HCT116 (cell line): ENCODE data around the gene TUBA3D. TPM values are rescaled to one million over a fixed set of nuclear protein-coding genes. Genes with fewer than 3 reads are reported as not detected.
"Not testable (repeated sequence)": the region's sequence is repeated elsewhere in the genome, so short reads cannot be mapped to it uniquely, and the experiment has no call there.

Experiments
- ATAC-seq: fragments of 200-7000 bp; cut with Tn5 transposase; 2 replicates; pipeline ENCODE4 v1.9.1; 2020; ENCODE audit warnings: mild to moderate bottlenecking, moderate library complexity
- BruUV-seq: library from RNA; stranded (reverse); fragments of 400-500 nt; replicated peaks from 2 replicates; lab custom pipeline; 2021; lab: Mats Ljungman, UMichigan
- CTCF ChIA-PET: fragments of 300-600 bp; sonication (Branson Sonifier 250); formaldehyde crosslinking; loops from one replicate; lab custom pipeline; 2021; ENCODE audit warnings: antibody characterized with exemption; lab: Charles Lee
- POLR2A ChIA-PET: fragments of 300-600, 350-600 bp; sonication (Branson Sonifier 250); formaldehyde crosslinking; loops from one replicate; lab custom pipeline; 2021; ENCODE audit warnings: antibody characterized with exemption; lab: Charles Lee
- RAD21 ChIA-PET, 2 experiments: fragments of 300-600 bp; sonication (Branson Sonifier 250); formaldehyde crosslinking; loops; one replicate each; lab custom pipeline; 2023; ENCODE audit warnings: low total read pairs in 2 of 2; ENCODE audit not compliant: uncharacterized antibody in 2 of 2, unreplicated experiment in 2 of 2, low non-redundant PET in 1 of 2; lab: Charles Lee
- DNase-seq: peaks from one replicate; pipeline ENCODE4 v3.0.0-alpha.2; 2010; ENCODE audit warnings: low read depth, low spot score
- H2AFZ ChIP-seq: fragments of 200-600 bp; shearing (Covaris generic), sonication (generic); 2 replicates; pipeline ENCODE4 v1.6.1; 2017; ENCODE audit warnings: low read depth, mixed run types, mixed read lengths, antibody characterized with exemption, low read length; ENCODE audit not compliant: poor library complexity, severe bottlenecking
- H3K27ac ChIP-seq: 2 replicates; pipeline ENCODE4 v1.5.1; 2012; ENCODE audit warnings: low read depth, low read length
- H3K27me3 ChIP-seq: fragments of 200-600 bp; sonication (generic); 2 replicates; pipeline ENCODE4 v1.6.1; 2016; ENCODE audit warnings: mixed run types, low read length, mixed read lengths; ENCODE audit not compliant: insufficient read depth
- H3K36me3 ChIP-seq, 2 experiments: fragments of 200-500 bp in 1 of 2; fragments of 200-600 bp in 1 of 2; sonication (Bioruptor generic) in 1 of 2; sonication (generic) in 1 of 2; 2 replicates each; pipeline versions ENCODE4 v1.5.1 to v1.6.1; 2014 to 2016; ENCODE audit warnings: low read length in 2 of 2, inconsistent platforms in 1 of 2, mixed read lengths in 1 of 2, mixed run types in 1 of 2; ENCODE audit not compliant: insufficient read depth in 2 of 2, control insufficient read depth in 1 of 2
- H3K4me1 ChIP-seq, 2 experiments: fragments of 200-600 bp in 1 of 2; sonication (generic) in 1 of 2; 2 replicates each; pipeline versions ENCODE4 v1.5.1 to v1.6.1; 2012 to 2017; ENCODE audit warnings: low read length in 2 of 2, inconsistent platforms in 1 of 2, mild to moderate bottlenecking in 1 of 2, mixed read lengths in 1 of 2, mixed run types in 1 of 2, moderate library complexity in 1 of 2; ENCODE audit not compliant: insufficient read depth in 2 of 2, control insufficient read depth in 1 of 2
- H3K4me2 ChIP-seq: fragments of 200-600 bp; sonication (generic); 2 replicates; pipeline ENCODE4 v1.6.1; 2017; ENCODE audit warnings: mixed run types, low read length, mixed read lengths
- H3K4me3 ChIP-seq, 2 experiments: fragments of 200-600 bp in 1 of 2; sonication (generic) in 1 of 2; replicated peaks in 1 of 2; 2 replicates each; pipeline ENCODE4 v1.5.1; 2011 to 2016; ENCODE audit warnings: low read length in 2 of 2, control low read depth in 1 of 2, low read depth in 1 of 2, mild to moderate bottlenecking in 1 of 2, mixed read lengths in 1 of 2, mixed run types in 1 of 2
- H3K79me2 ChIP-seq: fragments of 200-600 bp; sonication (generic); 2 replicates; pipeline ENCODE4 v1.6.1; 2017; ENCODE audit warnings: mild to moderate bottlenecking, mixed run types, low read length, moderate library complexity, mixed read lengths; ENCODE audit not compliant: insufficient read depth
- H3K9ac ChIP-seq: fragments of 200-600 bp; sonication (generic); 2 replicates; pipeline ENCODE4 v1.6.1; 2016; ENCODE audit warnings: low read length, mixed read lengths
- H3K9me2 ChIP-seq: fragments of 200-600 bp; sonication (generic), shearing (Covaris generic); 2 replicates; pipeline ENCODE4 v1.6.1; 2017; ENCODE audit warnings: mixed run types, mild to moderate bottlenecking, moderate library complexity; ENCODE audit not compliant: insufficient read depth
- H3K9me3 ChIP-seq, 2 experiments: fragments of 200-500 bp in 1 of 2; fragments of 200-600 bp in 1 of 2; sonication (Bioruptor generic) in 1 of 2; sonication (generic) in 1 of 2; 2 replicates each; pipeline ENCODE4 v1.6.1; 2014 to 2017; ENCODE audit warnings: low read length in 2 of 2, mixed read lengths in 2 of 2, inconsistent platforms in 1 of 2, low read depth in 1 of 2, mild to moderate bottlenecking in 1 of 2, mixed run types in 1 of 2, moderate library complexity in 1 of 2; ENCODE audit not compliant: control insufficient read depth in 1 of 2, insufficient read depth in 1 of 2
- H4K20me1 ChIP-seq: fragments of 200-600 bp; sonication (generic), shearing (Covaris generic); 2 replicates; pipeline ENCODE4 v1.6.1; 2017; ENCODE audit warnings: mixed run types, mild to moderate bottlenecking, moderate library complexity; ENCODE audit not compliant: insufficient read depth
- EGR1 ChIP-seq: IDR thresholded peaks from 2 replicates; pipeline ENCODE4 v1.6.1; 2012; ENCODE audit warnings: low read depth
- SIN3A ChIP-seq: IDR thresholded peaks from 2 replicates; pipeline ENCODE4 v1.6.1; 2012; ENCODE audit warnings: low read depth
- intact Hi-C: fragments of 100-400 bp; cut with micrococcal nuclease; formaldehyde crosslinking; loops from 2 replicates; pipeline ENCODE4 v1.10.0; 2022
- total RNA-seq: library from RNA; stranded (reverse); gene quantifications from one replicate; pipeline ENCODE4 v1.2.1, GENCODE V29; 2021; ENCODE audit not compliant: unreplicated experiment
- TF ChIP-seq, protein P1 (sequence below), 3 experiments: fragments of 200-600 bp in 1 of 3; sonication (generic) in 1 of 3; IDR thresholded peaks in 2 of 3; conservative IDR thresholded peaks in 1 of 3; 2 replicates each; pipeline ENCODE4 v1.5.1; 2012 to 2017; ENCODE audit warnings: low read depth in 2 of 3, low read length in 2 of 3, antibody characterized with exemption in 1 of 3, borderline replicate concordance in 1 of 3, control low read depth in 1 of 3, mild to moderate bottlenecking in 1 of 3, mixed read lengths in 1 of 3, mixed run types in 1 of 3, moderate library complexity in 1 of 3; ENCODE audit not compliant: insufficient read depth in 1 of 3

Gene TUBA3D
- total RNA-seq, 1 experiment from 2014 or later = not detected

DNA sequence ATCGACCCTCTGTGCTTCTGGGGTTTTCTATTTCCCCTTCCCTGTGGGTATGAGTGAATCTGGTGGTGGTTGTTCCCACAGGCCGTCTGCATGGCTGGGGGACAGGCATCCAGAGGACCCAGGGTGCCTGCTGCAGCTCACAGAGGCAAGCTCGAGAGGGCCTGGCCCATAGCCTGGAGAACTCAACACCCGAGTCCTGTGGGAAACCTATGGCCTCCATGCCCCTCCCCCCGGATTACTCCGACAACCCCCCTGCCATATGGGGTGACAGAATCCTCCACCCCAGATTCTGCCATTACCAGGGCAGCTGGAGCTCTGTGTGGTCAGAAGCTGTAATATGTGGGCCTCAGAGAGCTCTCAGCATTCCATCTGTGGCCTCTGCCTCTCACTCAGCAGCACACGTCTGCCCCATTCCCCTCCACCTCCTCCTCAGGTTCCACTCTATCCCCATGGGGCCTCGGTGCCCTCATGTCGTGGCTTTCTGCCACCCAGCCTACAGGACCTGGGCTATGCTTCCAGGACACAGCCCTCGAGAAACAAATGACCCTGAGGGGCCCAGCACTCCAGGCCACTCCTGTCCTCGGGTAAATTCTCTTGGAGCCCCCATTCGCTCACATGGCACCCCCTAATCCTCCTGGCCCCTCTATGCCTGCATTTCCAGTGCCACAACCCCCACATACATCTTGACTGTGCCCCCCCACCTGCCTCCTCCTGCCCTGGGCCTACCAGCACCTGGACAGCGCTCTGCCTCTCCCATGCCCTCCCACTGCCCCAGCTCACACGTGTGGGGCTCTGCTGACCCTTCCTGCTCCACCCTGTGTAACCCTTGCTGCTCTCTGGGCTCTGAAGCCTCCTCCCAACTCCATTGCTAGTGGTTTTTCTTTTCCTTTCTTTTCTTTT, 12.6 kb downstream of the TUBA3D start:
- TF ChIP-seq SIN3A (no peak), EGR1 (no peak)
- TF ChIP-seq, protein P1, sequence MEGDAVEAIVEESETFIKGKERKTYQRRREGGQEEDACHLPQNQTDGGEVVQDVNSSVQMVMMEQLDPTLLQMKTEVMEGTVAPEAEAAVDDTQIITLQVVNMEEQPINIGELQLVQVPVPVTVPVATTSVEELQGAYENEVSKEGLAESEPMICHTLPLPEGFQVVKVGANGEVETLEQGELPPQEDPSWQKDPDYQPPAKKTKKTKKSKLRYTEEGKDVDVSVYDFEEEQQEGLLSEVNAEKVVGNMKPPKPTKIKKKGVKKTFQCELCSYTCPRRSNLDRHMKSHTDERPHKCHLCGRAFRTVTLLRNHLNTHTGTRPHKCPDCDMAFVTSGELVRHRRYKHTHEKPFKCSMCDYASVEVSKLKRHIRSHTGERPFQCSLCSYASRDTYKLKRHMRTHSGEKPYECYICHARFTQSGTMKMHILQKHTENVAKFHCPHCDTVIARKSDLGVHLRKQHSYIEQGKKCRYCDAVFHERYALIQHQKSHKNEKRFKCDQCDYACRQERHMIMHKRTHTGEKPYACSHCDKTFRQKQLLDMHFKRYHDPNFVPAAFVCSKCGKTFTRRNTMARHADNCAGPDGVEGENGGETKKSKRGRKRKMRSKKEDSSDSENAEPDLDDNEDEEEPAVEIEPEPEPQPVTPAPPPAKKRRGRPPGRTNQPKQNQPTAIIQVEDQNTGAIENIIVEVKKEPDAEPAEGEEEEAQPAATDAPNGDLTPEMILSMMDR (IDR thresholded peaks at IDR 0.05 in 2 of 3, conservative IDR thresholded peaks at IDR 0.05 in 1 of 3; ENCODE audit: borderline replicate concordance in 1 of 3, insufficient read depth in 1 of 3, low read depth in 2 of 3, low read length in 2 of 3) = no peak
- H3K4me3 ChIP-seq = no peak overlapping the region
- H3K4me2 ChIP-seq = no peak overlapping the region
- peaks cover 54% of the 10 kb centered on the region for H3K79me2 ChIP-seq
- intact Hi-C loops = no loop called here
- no peaks in the 10 kb centered on the region for H3K9me3 ChIP-seq
- no peaks in the 10 kb centered on the region for H3K9me2 ChIP-seq
- H4K20me1 ChIP-seq = no peaks in the 10 kb centered on the region
- H2AFZ ChIP-seq = no peak overlapping the region
- ChIA-PET POLR2A (interaction anchor here (0.8 to 1.2 kb wide), 2 partner anchors 1302 to 1303 kb away, joined by 3 to 11 read pairs; no protein-coding TSS in a partner anchor), RAD21 (interaction anchor here in 1 of 2 experiments (0.5 kb wide), 1 partner anchor 1303 kb away, joined by 5 read pairs; no protein-coding TSS in a partner anchor), CTCF (interaction anchor here (0.7 kb wide), 1 partner anchor 1303 kb away, joined by 7 read pairs; no protein-coding TSS in a partner anchor)
- no peak for DNase-seq
- BruUV-seq = no TSS peak
- H3K27me3 ChIP-seq = no peaks in the 10 kb centered on the region
- no peak overlapping the region for H3K27ac ChIP-seq
- peaks cover 0 to 9% of the 10 kb centered on the region in 2 experiments; a peak in 1 of 4 replicates for H3K36me3 ChIP-seq
- ATAC-seq = no peak
- peaks cover 2 to 15% of the 10 kb centered on the region in 2 experiments; a peak in 2 of 4 replicates for H3K4me1 ChIP-seq
- H3K9ac ChIP-seq = no peak overlapping the region

DNA sequence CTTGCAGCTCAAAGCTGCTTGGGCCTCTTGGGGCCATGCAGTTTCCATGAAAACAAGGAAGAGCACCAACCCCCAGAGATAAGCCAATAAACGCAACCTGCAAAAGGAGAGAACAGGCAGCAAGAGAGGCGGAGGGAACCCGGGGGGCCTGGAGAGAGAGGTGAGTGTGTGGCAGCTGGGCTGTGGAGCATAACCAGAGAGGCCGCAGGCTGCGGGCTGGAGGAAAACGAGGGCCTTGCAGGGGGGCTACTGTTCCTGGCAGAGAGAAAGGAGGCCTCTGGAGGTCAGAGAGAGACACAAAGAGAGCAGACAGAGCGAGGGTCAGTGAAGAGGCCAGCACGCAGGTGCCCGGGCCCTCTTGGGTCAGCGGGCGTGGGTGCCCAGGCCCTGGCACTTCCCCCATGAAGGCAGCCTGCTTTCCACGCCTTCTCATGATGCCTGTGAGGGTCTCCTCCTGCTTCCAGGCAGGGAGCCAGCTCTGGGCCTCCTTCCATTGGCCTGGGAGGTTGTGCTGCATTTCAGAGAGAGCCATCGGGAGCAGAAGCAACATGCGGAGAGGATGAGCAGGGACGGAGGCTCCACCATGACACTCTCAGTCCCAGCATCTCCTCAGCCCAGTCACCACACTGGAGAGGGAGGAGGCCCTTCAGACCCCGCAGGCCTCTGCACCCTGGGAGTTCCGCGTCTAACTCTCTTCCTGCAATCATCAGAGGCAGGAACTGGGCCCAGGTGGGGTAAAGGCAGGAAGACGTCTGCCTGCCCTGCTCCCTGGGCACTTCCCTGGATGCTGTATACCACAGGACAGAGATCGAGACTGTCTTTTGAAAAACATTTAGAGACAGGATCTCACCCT, 14.9 kb downstream of the TUBA3D start:
- H2AFZ ChIP-seq, POLR2A ChIA-PET, H3K36me3 ChIP-seq, intact Hi-C loops, H4K20me1 ChIP-seq, H3K27me3 ChIP-seq, CTCF ChIA-PET, H3K9me2 ChIP-seq, H3K9me3 ChIP-seq, DNase-seq, RAD21 ChIA-PET, ATAC-seq: not testable (repeated sequence)
- H3K4me1 ChIP-seq = peaks cover 2 to 26% of the 10 kb centered on the region in 2 experiments; a peak in 2 of 4 replicates
- TSS peak; percentile 39 for BruUV-seq
- H3K4me2 ChIP-seq = peak overlapping the region; percentile 93
- H3K9ac ChIP-seq = peak overlapping the region; percentile 96
- H3K79me2 ChIP-seq = peaks cover 76% of the 10 kb centered on the region
- peak overlapping the region; percentile 65 to 90 for H3K4me3 ChIP-seq
- H3K27ac ChIP-seq = peak overlapping the region; percentile 58; the same call in 1 of the 2 replicates
